ENCODE data around the gene TMEM131.

- TF ChIP-seq CTCF (IDR thresholded peaks at IDR 0.05) (no peak), POLR2A (IDR thresholded peaks at IDR 0.05) (no peak)
Observed at GRCh38 chr2:97901862-97902261, 93.9 kb downstream of the TMEM131 start.

Measured in heart left ventricle (tissue), 13 donors.